ENCODE results near the gene RINT1. TPM values are rescaled to one million over a fixed set of nuclear protein-coding genes. Genes with fewer than 3 reads are reported as not detected.

The RINT1 gene
- total RNA-seq, 6 experiments from 2014 or later = 21.3 to 26.5 (median 22.4) TPM

DNA sequence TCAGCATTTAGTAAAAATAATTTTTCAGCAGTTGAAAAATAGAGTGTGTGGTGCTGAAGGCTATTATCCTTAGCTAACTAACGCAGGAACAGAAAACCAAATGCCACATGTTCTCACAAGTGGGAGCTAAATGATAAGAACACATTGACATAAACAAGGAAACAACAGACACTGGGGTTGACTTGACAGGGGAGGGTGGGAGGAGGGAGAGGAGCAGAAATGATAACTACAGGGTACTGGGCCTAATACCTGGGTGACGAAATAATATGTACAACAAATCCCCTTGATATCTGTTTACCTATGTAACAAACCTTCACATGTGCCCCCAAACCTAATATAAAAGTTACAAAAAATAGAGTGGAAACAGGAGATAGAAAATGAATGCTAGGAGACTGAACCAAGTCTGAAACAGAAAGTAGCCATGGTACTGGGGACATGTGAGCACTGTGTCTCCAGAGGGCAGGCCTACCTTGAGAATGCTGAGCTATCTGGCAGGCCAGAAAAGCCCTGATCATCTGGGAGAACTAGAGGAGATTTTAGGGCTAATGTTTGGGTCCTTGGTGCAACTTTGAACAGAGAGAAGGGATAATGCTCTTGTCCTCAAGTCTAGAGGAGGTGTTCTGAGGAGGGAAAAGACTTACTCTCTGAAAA lies 54.0 kb downstream of the RINT1 start:
- H3K27me3 Mint-ChIP-seq (ENCODE audit: insufficient read depth) = peaks cover 3% of the 10 kb centered on the region; the same call in 1 of the 2 replicates
- no peak overlapping the region for H3K27ac Mint-ChIP-seq

DNA sequence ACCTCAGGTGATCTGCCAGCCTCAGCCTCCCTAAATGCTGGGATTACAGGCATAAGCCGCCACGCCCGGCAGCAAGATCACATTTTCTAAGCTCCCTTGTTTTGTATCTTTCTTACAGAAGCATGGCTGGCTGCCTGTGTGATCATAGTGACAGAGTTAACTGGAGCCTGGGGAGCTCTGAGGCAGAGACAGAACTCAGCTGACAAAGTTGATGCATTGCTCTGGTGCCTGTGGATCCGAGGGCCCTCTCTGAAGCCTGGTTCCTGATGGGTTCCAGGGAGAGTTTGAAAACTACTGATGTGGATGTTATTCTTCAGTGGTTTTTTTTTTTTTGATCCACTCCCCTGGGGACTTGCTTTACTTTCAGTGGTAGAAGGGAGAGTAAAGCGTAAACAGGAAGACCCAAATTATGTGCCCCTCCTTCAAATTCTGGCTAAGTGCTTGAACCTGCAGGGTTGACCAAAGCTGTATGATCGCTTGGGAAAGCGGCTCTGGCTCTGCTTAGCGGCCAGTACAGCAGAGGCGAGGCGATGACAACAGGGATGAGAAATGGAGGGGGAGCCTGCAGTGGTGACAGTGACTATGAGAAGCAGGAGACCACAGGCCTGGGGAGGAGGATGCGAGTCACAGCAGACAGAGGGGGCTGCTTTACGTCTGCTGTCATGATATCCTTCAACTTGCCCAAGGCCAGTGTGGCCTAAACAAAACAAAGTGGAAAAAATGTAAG lies 56.1 kb downstream of the RINT1 start:
- DNase-seq = no peak
- Mint-ChIP-seq H3K9me3 (peaks cover 12% of the 10 kb centered on the region), H3K36me3 (ENCODE audit: low read depth) (peaks cover 11% of the 10 kb centered on the region), H3K27ac (no peak overlapping the region), H3K4me3 (no peak overlapping the region), H3K27me3 (ENCODE audit: insufficient read depth) (peaks cover 3% of the 10 kb centered on the region; the same call in 1 of the 2 replicates), H3K4me1 (ENCODE audit: low read depth) (peaks cover 6% of the 10 kb centered on the region)
- TF ChIP-seq CTCF (IDR thresholded peaks at IDR 0.05) = no peak

More for the DNA sequence above, 54.0 kb downstream of the RINT1 start:
- Mint-ChIP-seq H3K4me3 (no peak overlapping the region), H3K9me3 (peaks cover 12% of the 10 kb centered on the region), H3K36me3 (ENCODE audit: low read depth) (peaks cover 16% of the 10 kb centered on the region), H3K4me1 (ENCODE audit: low read depth) (peaks cover 11% of the 10 kb centered on the region)
- DNase-seq = no peak
- no peak for TF ChIP-seq CTCF (IDR thresholded peaks at IDR 0.05)

DNA sequence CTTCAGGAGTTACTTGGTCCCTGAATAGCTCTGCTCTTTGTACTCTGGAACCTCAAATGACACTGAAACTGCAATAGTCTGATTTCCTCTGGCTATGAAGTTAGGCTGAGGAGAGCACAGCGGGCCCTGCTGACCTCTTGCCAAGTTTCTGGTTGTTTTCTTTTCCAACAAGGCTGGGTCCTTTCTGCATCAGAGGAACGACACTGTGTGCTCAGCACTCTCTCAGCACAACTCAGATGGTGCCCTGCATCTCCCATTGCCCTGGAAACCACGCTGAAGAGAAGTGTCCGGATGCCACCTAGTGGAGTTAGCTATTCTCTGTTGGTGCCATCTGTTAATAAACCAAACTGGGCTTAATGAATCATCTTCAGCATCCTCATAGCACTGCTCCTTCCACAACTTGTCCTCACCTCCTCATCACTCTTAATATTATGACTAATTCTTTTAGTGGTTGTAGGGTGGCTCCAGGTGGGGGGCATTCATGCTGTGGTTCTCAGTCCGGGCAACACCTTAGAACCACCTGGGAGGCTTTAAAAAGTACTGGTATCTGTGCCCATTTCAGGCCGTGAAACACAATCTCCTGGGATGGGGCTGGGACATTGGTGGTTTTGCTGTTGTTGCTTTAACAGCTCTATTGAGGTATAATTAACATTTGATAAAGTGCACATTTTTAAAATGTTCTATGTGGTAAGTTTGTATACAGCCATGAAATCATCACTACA lies 57.5 kb downstream of the RINT1 start:
- H3K36me3 Mint-ChIP-seq (ENCODE audit: low read depth) = peaks cover 3% of the 10 kb centered on the region
- TF ChIP-seq CTCF (IDR thresholded peaks at IDR 0.05) = peak; percentile 80
- peaks cover 3% of the 10 kb centered on the region; the same call in 1 of the 2 replicates for H3K27me3 Mint-ChIP-seq (ENCODE audit: insufficient read depth)
- no peak overlapping the region for H3K4me3 Mint-ChIP-seq
- H3K27ac Mint-ChIP-seq = peak overlapping the region; percentile 44; the same call in 1 of the 2 replicates
- peaks cover 6% of the 10 kb centered on the region for H3K4me1 Mint-ChIP-seq (ENCODE audit: low read depth)
- H3K9me3 Mint-ChIP-seq = peaks cover 4% of the 10 kb centered on the region
- DNase-seq = peak; percentile 82

DNA sequence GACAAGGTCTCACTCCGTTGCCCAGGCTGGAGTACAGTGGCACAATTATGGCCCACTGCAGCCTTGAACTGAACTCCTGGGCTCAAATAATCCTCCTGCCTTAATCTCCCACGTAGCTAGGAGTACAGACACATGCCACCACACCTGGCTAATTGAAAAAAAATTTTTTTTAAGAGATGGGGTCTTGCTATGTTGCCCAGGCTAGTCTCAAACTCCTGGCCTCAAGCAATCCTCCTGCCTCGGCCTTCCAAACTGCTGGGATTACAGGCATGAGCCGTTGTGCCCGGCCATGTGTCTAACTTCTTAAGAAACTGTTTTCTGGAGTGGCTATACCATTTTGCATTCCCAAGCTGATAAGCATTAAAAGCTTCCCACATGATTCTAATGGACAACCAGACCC lies 58.8 kb downstream of the RINT1 start:
- no peaks in the 10 kb centered on the region for H3K36me3 Mint-ChIP-seq (ENCODE audit: low read depth)
- no peaks in the 10 kb centered on the region for H3K9me3 Mint-ChIP-seq
- peaks cover 6% of the 10 kb centered on the region for H3K4me1 Mint-ChIP-seq (ENCODE audit: low read depth)
- H3K27me3 Mint-ChIP-seq (ENCODE audit: insufficient read depth) = peaks cover 2% of the 10 kb centered on the region; the same call in 1 of the 2 replicates
- no peak for DNase-seq
- no peak for TF ChIP-seq CTCF (IDR thresholded peaks at IDR 0.05)
- no peak overlapping the region for H3K4me3 Mint-ChIP-seq
- no peak overlapping the region for H3K27ac Mint-ChIP-seq

- TF ChIP-seq CTCF (IDR thresholded peaks at IDR 0.05) = no peak
- Mint-ChIP-seq H3K27ac (no peak overlapping the region), H3K27me3 (ENCODE audit: insufficient read depth) (peaks cover 3% of the 10 kb centered on the region; the same call in 1 of the 2 replicates), H3K4me3 (no peak overlapping the region), H3K9me3 (no peaks in the 10 kb centered on the region), H3K36me3 (ENCODE audit: low read depth) (no peaks in the 10 kb centered on the region), H3K4me1 (ENCODE audit: low read depth) (peaks cover 6% of the 10 kb centered on the region)
- no peak for DNase-seq
Observed at GRCh38 chr7:105591522-105591921, 59.5 kb downstream of the RINT1 start.

Data from HFFc6 (cell line).